22Rv1 (cell line): Measurements from ENCODE around the gene ZNF217.
"Not testable (repeated sequence)": the region's sequence is repeated elsewhere in the genome, so short reads cannot be mapped to it uniquely, and the experiment has no call there.

Experiments
- CTCF ChIP-seq: fragments of 450-650 bp; IDR thresholded peaks from 2 replicates; pipeline ENCODE4 v1.5.1; 2017; ENCODE audit warnings: mild to moderate bottlenecking
- ZFX ChIP-seq: fragments of 450-650 bp; IDR thresholded peaks from 2 replicates; pipeline ENCODE4 v1.6.1; 2017; ENCODE audit warnings: antibody characterized with exemption, borderline replicate concordance

- not testable (repeated sequence) for TF ChIP-seq CTCF, ZFX
Measured at GRCh38 chr20:53591206-53591741, 2.4 kb downstream of the ZNF217 start.
